Hepatocyte (in vitro differentiated cells): ENCODE results near the gene PTPN2. TPM values are rescaled to one million over a fixed set of nuclear protein-coding genes. Genes with fewer than 3 reads are reported as not detected.

Experiments
- DNase-seq: peaks from one replicate; pipeline ENCODE4 v3.0.0-alpha.2; 2016; ENCODE audit warnings: low spot score
- H2AFZ ChIP-seq: fragments of 200-600 bp; sonication (generic); 2 replicates; pipeline ENCODE4 v1.6.0; 2016; ENCODE audit warnings: antibody characterized with exemption, mild to moderate bottlenecking
- H3K27ac ChIP-seq: fragments of 200-600 bp; sonication (generic); 2 replicates; pipeline ENCODE4 v1.5.1; 2016; ENCODE audit warnings: mild to moderate bottlenecking
- H3K27me3 ChIP-seq: fragments of 200-600 bp; sonication (generic); 2 replicates; pipeline ENCODE4 v1.6.1; 2016
- H3K36me3 ChIP-seq: fragments of 200-600 bp; sonication (generic); replicated peaks from 2 replicates; pipeline ENCODE4 v1.5.1; 2016; ENCODE audit warnings: low read depth; ENCODE audit not compliant: insufficient read depth
- H3K4me1 ChIP-seq: fragments of 200-600 bp; sonication (generic); 2 replicates; pipeline ENCODE4 v1.5.1; 2016; ENCODE audit warnings: mild to moderate bottlenecking, moderate library complexity; ENCODE audit not compliant: insufficient read depth
- H3K4me2 ChIP-seq: fragments of 200-600 bp; sonication (generic); 2 replicates; pipeline ENCODE4 v1.6.0; 2016
- H3K4me3 ChIP-seq: fragments of 200-600 bp; sonication (generic); 2 replicates; pipeline ENCODE4 v1.5.1; 2016; ENCODE audit warnings: mild to moderate bottlenecking
- H3K79me2 ChIP-seq: fragments of 200-600 bp; sonication (generic); 2 replicates; pipeline ENCODE4 v1.6.0; 2017; ENCODE audit warnings: mild to moderate bottlenecking
- H3K9me2 ChIP-seq: fragments of 200-600 bp; sonication (generic); replicated peaks from 2 replicates; pipeline ENCODE4 v1.6.0; 2017; ENCODE audit warnings: mild to moderate bottlenecking; ENCODE audit not compliant: insufficient read depth
- H3K9me3 ChIP-seq: fragments of 200-600 bp; sonication (generic); 2 replicates; pipeline ENCODE4 v1.5.1; 2016; ENCODE audit warnings: low read depth, mild to moderate bottlenecking
- H4K20me1 ChIP-seq: fragments of 200-600 bp; sonication (generic); 2 replicates; pipeline ENCODE4 v1.6.0; 2016; ENCODE audit warnings: mild to moderate bottlenecking; ENCODE audit not compliant: insufficient read depth, poor library complexity, severe bottlenecking
- CTCF ChIP-seq: fragments of 200-600 bp; sonication (generic); IDR thresholded peaks from 2 replicates; pipeline ENCODE4 v1.5.1; 2016; ENCODE audit warnings: antibody characterized with exemption, mild to moderate bottlenecking; ENCODE audit not compliant: poor library complexity
- EZH2 ChIP-seq: fragments of 200-600 bp; sonication (generic); IDR thresholded peaks from 2 replicates; pipeline ENCODE4 v1.6.1; 2016; ENCODE audit warnings: antibody characterized with exemption, mild to moderate bottlenecking, borderline replicate concordance
- EZH2phosphoT487 ChIP-seq: fragments of 200-600 bp; sonication (generic); IDR thresholded peaks from one replicate; pipeline ENCODE4 v1.6.1; 2018; ENCODE audit warnings: antibody characterized with exemption, mild to moderate bottlenecking, low read depth, moderate library complexity; ENCODE audit not compliant: unreplicated experiment, severe bottlenecking
- WGBS: methylation state at CpG from one replicate; pipeline ENCODE4 v1.1.6; 2016; ENCODE audit warnings: low lambda C conversion rate; ENCODE audit errors: missing lambda C conversion rate; 5-methylcytosine and 5-hydroxymethylcytosine counted together
- polyA plus RNA-seq: library from polyadenylated mRNA; unstranded; fragments of >200 nt; fragmentation: Nextera tagmentation; extraction: Ambion mirVana; gene quantifications from 2 replicates; pipeline ENCODE4 v1.2.1, GENCODE V29; 2016
- total RNA-seq: library from RNA; depleted of rRNA; stranded (reverse); fragments of >200 nt; gene quantifications from 2 replicates; pipeline ENCODE4 v1.2.3, GENCODE V29; 2014

PTPN2 gene
- total and polyA plus RNA-seq, 2 experiments from 2014 or later: 32.0 to 36.7 TPM

GRCh38 chr18:12786669-12787068, 97.4 kb downstream of the PTPN2 start:
- 87% methylated on average over 2 of the region's 2 CpGs for WGBS

GRCh38 chr18:12783524-12783923, 100.5 kb downstream of the PTPN2 start:
- 83% methylated on average over 8 of the region's 8 CpGs for WGBS
- Histone ChIP-seq H3K9me2 (no peaks in the 10 kb centered on the region), H3K27me3 (no peaks in the 10 kb centered on the region), H3K79me2 (no peaks in the 10 kb centered on the region), H3K4me1 (no peaks in the 10 kb centered on the region), H3K4me2 (no peak overlapping the region), H3K36me3 (no peaks in the 10 kb centered on the region), H3K9me3 (no peaks in the 10 kb centered on the region), H2AFZ (no peak overlapping the region), H4K20me1 (no peaks in the 10 kb centered on the region), H3K27ac (no peak overlapping the region), H3K4me3 (no peak overlapping the region)
- DNase-seq: peak; percentile 24
- TF ChIP-seq EZH2phosphoT487 (no peak), CTCF (no peak), EZH2 (no peak)

More at GRCh38 chr18:12786669-12787068, 97.4 kb downstream of the PTPN2 start:
- no peak overlapping the region for H3K4me3 ChIP-seq
- no peaks in the 10 kb centered on the region for H3K36me3 ChIP-seq
- H3K9me3 ChIP-seq: no peaks in the 10 kb centered on the region
- H3K27me3 ChIP-seq: no peaks in the 10 kb centered on the region
- no peak for TF ChIP-seq EZH2phosphoT487
- TF ChIP-seq CTCF: no peak
- no peak for TF ChIP-seq EZH2
- no peaks in the 10 kb centered on the region for H3K9me2 ChIP-seq
- DNase-seq: no peak
- no peaks in the 10 kb centered on the region for H4K20me1 ChIP-seq
- H3K27ac ChIP-seq: no peak overlapping the region
- H3K4me2 ChIP-seq: no peak overlapping the region
- no peak overlapping the region for H2AFZ ChIP-seq
- H3K4me1 ChIP-seq: no peaks in the 10 kb centered on the region
- no peaks in the 10 kb centered on the region for H3K79me2 ChIP-seq

GRCh38 chr18:12782521-12782920, 101.5 kb downstream of the PTPN2 start:
- DNase-seq: no peak
- no peaks in the 10 kb centered on the region for H3K9me2 ChIP-seq
- no peak overlapping the region for H3K4me3 ChIP-seq
- WGBS: 84% methylated on average over 6 of the region's 6 CpGs
- TF ChIP-seq EZH2phosphoT487: no peak
- TF ChIP-seq EZH2: no peak
- TF ChIP-seq CTCF: no peak
- no peak overlapping the region for H3K4me2 ChIP-seq
- H2AFZ ChIP-seq: no peak overlapping the region
- H3K9me3 ChIP-seq: no peaks in the 10 kb centered on the region
- no peaks in the 10 kb centered on the region for H4K20me1 ChIP-seq
- no peaks in the 10 kb centered on the region for H3K36me3 ChIP-seq
- no peaks in the 10 kb centered on the region for H3K27me3 ChIP-seq
- no peaks in the 10 kb centered on the region for H3K4me1 ChIP-seq
- H3K79me2 ChIP-seq: no peaks in the 10 kb centered on the region
- no peak overlapping the region for H3K27ac ChIP-seq

- Histone ChIP-seq H3K4me3 (no peak overlapping the region), H3K27me3 (no peaks in the 10 kb centered on the region), H3K9me2 (no peaks in the 10 kb centered on the region), H3K4me2 (no peak overlapping the region), H3K9me3 (no peaks in the 10 kb centered on the region), H2AFZ (no peak overlapping the region), H3K27ac (no peak overlapping the region), H3K4me1 (no peaks in the 10 kb centered on the region), H4K20me1 (no peaks in the 10 kb centered on the region), H3K79me2 (no peaks in the 10 kb centered on the region), H3K36me3 (no peaks in the 10 kb centered on the region)
- TF ChIP-seq EZH2 (no peak), CTCF (no peak), EZH2phosphoT487 (no peak)
- no peak for DNase-seq
- 96% methylated on average over 20 of the region's 21 CpGs for WGBS
These were observed 104.6 kb downstream of the PTPN2 start for GRCh38 chr18:12779456-12779855.
